LNCaP clone FGC (cell line): Measurements from ENCODE around the gene LAPTM5.

Experiments used
- DNase-seq: peaks from one replicate; pipeline ENCODE4 v3.0.0-alpha.2; 2011; ENCODE audit warnings: low read depth
- H3K4me3 ChIP-seq: 2 replicates; pipeline ENCODE4 v1.5.1; 2011; ENCODE audit warnings: mild to moderate bottlenecking, low read depth, low read length, control low read depth
- TF ChIP-seq, protein P1 (sequence below): IDR thresholded peaks from 2 replicates; pipeline ENCODE4 v1.5.1; 2012; ENCODE audit warnings: mild to moderate bottlenecking; ENCODE audit not compliant: control insufficient read depth, insufficient read depth; ENCODE audit errors: extremely low read depth

The LAPTM5 gene

GRCh38 chr1:30776097-30777059, 18.8 kb upstream of the LAPTM5 start:
- no peak overlapping the region for H3K4me3 ChIP-seq
- DNase-seq = no peak
- TF ChIP-seq, protein P1, sequence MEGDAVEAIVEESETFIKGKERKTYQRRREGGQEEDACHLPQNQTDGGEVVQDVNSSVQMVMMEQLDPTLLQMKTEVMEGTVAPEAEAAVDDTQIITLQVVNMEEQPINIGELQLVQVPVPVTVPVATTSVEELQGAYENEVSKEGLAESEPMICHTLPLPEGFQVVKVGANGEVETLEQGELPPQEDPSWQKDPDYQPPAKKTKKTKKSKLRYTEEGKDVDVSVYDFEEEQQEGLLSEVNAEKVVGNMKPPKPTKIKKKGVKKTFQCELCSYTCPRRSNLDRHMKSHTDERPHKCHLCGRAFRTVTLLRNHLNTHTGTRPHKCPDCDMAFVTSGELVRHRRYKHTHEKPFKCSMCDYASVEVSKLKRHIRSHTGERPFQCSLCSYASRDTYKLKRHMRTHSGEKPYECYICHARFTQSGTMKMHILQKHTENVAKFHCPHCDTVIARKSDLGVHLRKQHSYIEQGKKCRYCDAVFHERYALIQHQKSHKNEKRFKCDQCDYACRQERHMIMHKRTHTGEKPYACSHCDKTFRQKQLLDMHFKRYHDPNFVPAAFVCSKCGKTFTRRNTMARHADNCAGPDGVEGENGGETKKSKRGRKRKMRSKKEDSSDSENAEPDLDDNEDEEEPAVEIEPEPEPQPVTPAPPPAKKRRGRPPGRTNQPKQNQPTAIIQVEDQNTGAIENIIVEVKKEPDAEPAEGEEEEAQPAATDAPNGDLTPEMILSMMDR = no peak

GRCh38 chr1:30775433-30775975, 17.9 kb upstream of the LAPTM5 start:
- no peak overlapping the region for H3K4me3 ChIP-seq
- TF ChIP-seq, protein P1 = no peak
- no peak for DNase-seq

DNA sequence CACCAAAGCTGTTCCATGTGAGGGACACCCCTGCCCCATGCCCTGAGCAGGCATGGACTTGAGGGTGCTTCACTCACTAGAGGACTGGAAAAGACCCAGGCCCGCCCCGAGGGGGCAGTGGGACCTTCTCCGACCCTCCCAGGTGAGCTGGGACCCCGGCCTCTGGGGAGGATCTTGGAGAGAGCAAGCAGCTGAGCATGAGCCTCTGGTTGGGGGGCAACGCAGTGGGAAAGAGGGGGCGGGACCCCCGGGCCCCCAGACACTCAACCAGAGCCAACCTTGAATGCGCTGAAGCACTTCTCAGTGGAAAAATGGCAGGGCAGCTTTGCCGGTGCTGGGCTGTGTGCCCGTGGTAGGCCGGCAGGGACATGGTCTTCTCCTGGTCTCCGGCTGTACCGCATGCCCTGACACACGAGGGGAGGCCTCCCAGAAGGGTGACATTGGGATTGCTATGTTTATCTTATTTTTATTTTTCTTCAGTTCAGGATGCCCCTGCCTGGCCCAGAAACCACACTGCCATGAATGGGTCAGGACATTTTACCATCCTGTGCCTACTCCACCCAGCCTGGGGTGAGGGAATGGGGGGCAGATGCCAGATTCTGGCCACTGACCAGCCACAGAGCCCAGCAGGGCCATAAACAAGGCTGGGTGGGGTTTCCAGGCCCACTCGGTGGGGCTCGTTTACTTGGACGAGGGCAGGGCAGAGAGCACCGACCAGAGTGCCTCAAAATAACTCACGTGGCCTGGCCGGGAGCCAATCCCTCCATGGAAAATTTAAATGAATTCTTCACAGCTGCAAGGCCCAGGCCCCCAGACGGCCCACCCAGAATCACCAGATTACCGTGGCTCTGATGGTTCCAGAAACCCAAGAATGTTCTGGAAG, 17.2 kb upstream of the LAPTM5 start:
- H3K4me3 ChIP-seq = no peak overlapping the region
- DNase-seq = no peak
- TF ChIP-seq, protein P1 = no peak

- no peak overlapping the region for H3K4me3 ChIP-seq
- DNase-seq = no peak
- TF ChIP-seq, protein P1 = no peak
These were observed 16.3 kb upstream of the LAPTM5 start for GRCh38 chr1:30773722-30774358.

- TF ChIP-seq, protein P1 = no peak
- H3K4me3 ChIP-seq = no peak overlapping the region
- no peak for DNase-seq
These were observed 13.4 kb upstream of the LAPTM5 start for GRCh38 chr1:30771005-30771404.

- DNase-seq = no peak
- H3K4me3 ChIP-seq = no peak overlapping the region
- TF ChIP-seq, protein P1 = no peak
These were observed 12.6 kb upstream of the LAPTM5 start for GRCh38 chr1:30770150-30770549.
